SU-DHL-6 (cell line): Measurements from ENCODE around the gene INSIG1.

Experiments used
- H2AFZ ChIP-seq: fragments of 200-600 bp; sonication (generic); 2 replicates; pipeline ENCODE4 v1.6.1; 2014; ENCODE audit warnings: low read depth, mild to moderate bottlenecking, moderate library complexity, mixed read lengths, antibody characterized with exemption, low read length; ENCODE audit not compliant: severe bottlenecking
- H3F3A ChIP-seq: fragments of 200-600 bp; shearing (Covaris generic); 2 replicates; pipeline ENCODE4 v1.6.0; 2016; ENCODE audit warnings: antibody characterized with exemption, mild to moderate bottlenecking; ENCODE audit not compliant: insufficient read depth
- H3K27ac ChIP-seq: fragments of 200-600 bp; sonication (generic); 2 replicates; pipeline ENCODE4 v1.5.1; 2016; ENCODE audit warnings: low read depth, mild to moderate bottlenecking, low read length, moderate library complexity, mixed read lengths
- H3K27me3 ChIP-seq: fragments of 200-600 bp; sonication (generic), shearing (Covaris generic); 2 replicates; pipeline ENCODE4 v1.6.0; 2014; ENCODE audit warnings: mild to moderate bottlenecking, low read length
- H3K36me3 ChIP-seq: fragments of 200-600 bp; sonication (generic); 2 replicates; pipeline ENCODE4 v1.6.1; 2014; ENCODE audit warnings: mild to moderate bottlenecking, low read length, mixed read lengths
- H3K4me2 ChIP-seq: fragments of 300-600, 200-600 bp; shearing (Covaris generic), sonication (generic); 2 replicates; pipeline ENCODE4 v1.6.0; 2014; ENCODE audit warnings: low read length, low read depth, mild to moderate bottlenecking; ENCODE audit not compliant: poor library complexity, severe bottlenecking
- H3K4me3 ChIP-seq: fragments of 200-600 bp; sonication (generic); 2 replicates; pipeline ENCODE4 v1.5.1; 2014; ENCODE audit warnings: antibody characterized with exemption, low read length, mild to moderate bottlenecking, mixed read lengths; ENCODE audit not compliant: insufficient read depth, poor library complexity, severe bottlenecking
- H3K79me2 ChIP-seq: fragments of 200-600 bp; sonication (generic); 2 replicates; pipeline ENCODE4 v1.6.1; 2014; ENCODE audit warnings: mild to moderate bottlenecking, low read length, moderate library complexity; ENCODE audit not compliant: insufficient read depth
- H3K9ac ChIP-seq: fragments of 200-600 bp; sonication (generic); 2 replicates; pipeline ENCODE4 v1.7.0; 2014; ENCODE audit warnings: mild to moderate bottlenecking, low read length
- H3K9me2 ChIP-seq: fragments of 200-600 bp; sonication (generic); replicated peaks from 2 replicates; pipeline ENCODE4 v1.6.1; 2014; ENCODE audit warnings: low read length; ENCODE audit not compliant: insufficient read depth
- H3K9me3 ChIP-seq: fragments of 200-600 bp; sonication (generic); 2 replicates; pipeline ENCODE4 v1.6.1; 2014; ENCODE audit warnings: low read length, mixed read lengths; ENCODE audit not compliant: insufficient read depth
- H4K20me1 ChIP-seq: fragments of 200-600 bp; sonication (generic); 2 replicates; pipeline ENCODE4 v1.6.1; 2014; ENCODE audit warnings: low read depth, mild to moderate bottlenecking, antibody characterized with exemption, low read length, moderate library complexity, mixed read lengths
- CTCF ChIP-seq: fragments of 200-600 bp; sonication (generic); IDR thresholded peaks from one replicate; pipeline ENCODE4 v1.5.1; 2017; ENCODE audit warnings: antibody characterized with exemption, mild to moderate bottlenecking, low read length, moderate library complexity; ENCODE audit not compliant: insufficient read depth, poor library complexity, severe bottlenecking
- EZH2phosphoT487 ChIP-seq: fragments of 200-600 bp; sonication (generic), shearing (Covaris generic); conservative IDR thresholded peaks from 2 replicates; pipeline ENCODE4 v1.6.1; 2018; ENCODE audit warnings: mild to moderate bottlenecking, antibody characterized with exemption, low read length, moderate library complexity, mixed read lengths

INSIG1 gene

GRCh38 chr7:155288055-155288454 is 9.6 kb upstream of the INSIG1 start:
- H3K36me3 ChIP-seq, result no peaks in the 10 kb centered on the region
- no peaks in the 10 kb centered on the region for H3K9me2 ChIP-seq
- H3K4me2 ChIP-seq, result no peak overlapping the region
- TF ChIP-seq CTCF (no peak), EZH2phosphoT487 (no peak)
- no peaks in the 10 kb centered on the region for H4K20me1 ChIP-seq
- H3K9me3 ChIP-seq, result no peaks in the 10 kb centered on the region
- H3K79me2 ChIP-seq, result no peaks in the 10 kb centered on the region
- H3K4me3 ChIP-seq, result no peak overlapping the region
- no peaks in the 10 kb centered on the region for H3F3A ChIP-seq
- H3K27me3 ChIP-seq, result no peaks in the 10 kb centered on the region
- H3K27ac ChIP-seq, result no peak overlapping the region
- H2AFZ ChIP-seq, result no peak overlapping the region
- H3K9ac ChIP-seq, result no peak overlapping the region

GRCh38 chr7:155289107-155289506 is 8.6 kb upstream of the INSIG1 start:
- Histone ChIP-seq H3K9me2 (no peaks in the 10 kb centered on the region), H3K27ac (no peak overlapping the region), H3F3A (no peaks in the 10 kb centered on the region), H3K27me3 (no peaks in the 10 kb centered on the region), H3K9ac (no peak overlapping the region), H3K4me2 (no peak overlapping the region), H3K79me2 (no peaks in the 10 kb centered on the region), H4K20me1 (no peaks in the 10 kb centered on the region), H3K36me3 (no peaks in the 10 kb centered on the region), H3K4me3 (no peak overlapping the region), H2AFZ (no peak overlapping the region), H3K9me3 (no peaks in the 10 kb centered on the region)
- no peak for TF ChIP-seq EZH2phosphoT487
- TF ChIP-seq CTCF, result no peak

- no peaks in the 10 kb centered on the region for H3K36me3 ChIP-seq
- no peak overlapping the region for H3K4me3 ChIP-seq
- no peaks in the 10 kb centered on the region for H3K27me3 ChIP-seq
- H4K20me1 ChIP-seq, result no peaks in the 10 kb centered on the region
- H3F3A ChIP-seq, result no peaks in the 10 kb centered on the region
- H3K9me3 ChIP-seq, result no peaks in the 10 kb centered on the region
- H3K4me2 ChIP-seq, result no peak overlapping the region
- TF ChIP-seq EZH2phosphoT487, result no peak
- TF ChIP-seq CTCF, result no peak
- no peak overlapping the region for H3K9ac ChIP-seq
- no peak overlapping the region for H3K27ac ChIP-seq
- H3K9me2 ChIP-seq, result no peaks in the 10 kb centered on the region
- no peak overlapping the region for H2AFZ ChIP-seq
- H3K79me2 ChIP-seq, result no peaks in the 10 kb centered on the region
Measured at GRCh38 chr7:155289949-155290501, 7.7 kb upstream of the INSIG1 start.
